Astrocyte (in vitro differentiated cells and primary cell): ENCODE results near the gene TEX13D. TPM values are rescaled to one million over a fixed set of nuclear protein-coding genes. Genes with fewer than 3 reads are reported as not detected.
"Not testable (repeated sequence)": the region's sequence is repeated elsewhere in the genome, so short reads cannot be mapped to it uniquely, and the experiment has no call there.

Experiments used
- DNase-seq: peaks from one replicate; pipeline ENCODE4 v3.0.0-alpha.2; 2010; ENCODE audit warnings: low read depth
- FAIRE-seq: peaks from 2 replicates; lab custom pipeline; 2011; peaks lifted over from hg19 to GRCh38; lab: Jason Lieb, UNC
- H2AFZ ChIP-seq: 2 replicates; pipeline ENCODE4 v1.6.0; 2012; ENCODE audit warnings: low read depth, low read length, inconsistent platforms
- H3K27ac ChIP-seq: 2 replicates; pipeline ENCODE4 v1.5.1; 2011; ENCODE audit warnings: low read depth, low read length, inconsistent platforms
- H3K27me3 ChIP-seq: 2 replicates; pipeline ENCODE4 v1.6.0; 2011; ENCODE audit warnings: low read length, inconsistent platforms; ENCODE audit not compliant: insufficient read depth
- H3K36me3 ChIP-seq: 2 replicates; pipeline ENCODE4 v1.5.1; 2011; ENCODE audit warnings: low read length, inconsistent platforms; ENCODE audit not compliant: insufficient read depth
- H3K4me1 ChIP-seq: 2 replicates; pipeline ENCODE4 v1.5.1; 2011; ENCODE audit warnings: low read length, inconsistent platforms; ENCODE audit not compliant: insufficient read depth
- H3K4me2 ChIP-seq: 2 replicates; pipeline ENCODE4 v1.6.0; 2012; ENCODE audit warnings: low read length, inconsistent platforms
- H3K4me3 ChIP-seq: 2 replicates; pipeline ENCODE4 v1.5.1; 2011; ENCODE audit warnings: low read depth, mild to moderate bottlenecking, low read length, inconsistent platforms; ENCODE audit not compliant: insufficient read depth
- H3K79me2 ChIP-seq: 2 replicates; pipeline ENCODE4 v1.6.0; 2012; ENCODE audit warnings: mild to moderate bottlenecking, low read length, inconsistent platforms; ENCODE audit not compliant: insufficient read depth
- H3K9ac ChIP-seq: 2 replicates; pipeline ENCODE4 v1.6.0; 2012; ENCODE audit warnings: mild to moderate bottlenecking, low read length, inconsistent platforms
- H3K9me3 ChIP-seq: 2 replicates; pipeline ENCODE4 v1.5.1; 2012; ENCODE audit warnings: low read depth, mild to moderate bottlenecking, low read length, inconsistent platforms; ENCODE audit not compliant: insufficient read depth
- H4K20me1 ChIP-seq: 2 replicates; pipeline ENCODE4 v1.6.0; 2012; ENCODE audit warnings: low read length, inconsistent platforms; ENCODE audit not compliant: insufficient read depth
- H3K27ac Mint-ChIP-seq: one replicate; pipeline ENCODE4 v1.8.0; 2021; ENCODE audit warnings: mild to moderate bottlenecking, mixed read lengths; ENCODE audit not compliant: unreplicated experiment
- H3K27me3 Mint-ChIP-seq: one replicate; pipeline ENCODE4 v1.8.0; 2021; ENCODE audit warnings: low read depth, mixed read lengths; ENCODE audit not compliant: unreplicated experiment
- H3K36me3 Mint-ChIP-seq: one replicate; pipeline ENCODE4 v1.8.0; 2021; ENCODE audit warnings: low read depth, mixed read lengths; ENCODE audit not compliant: unreplicated experiment
- H3K4me1 Mint-ChIP-seq: one replicate; pipeline ENCODE4 v1.8.0; 2021; ENCODE audit warnings: low read depth, mixed read lengths; ENCODE audit not compliant: unreplicated experiment
- H3K4me3 Mint-ChIP-seq: one replicate; pipeline ENCODE4 v1.8.0; 2021; ENCODE audit warnings: mild to moderate bottlenecking, moderate library complexity, mixed read lengths; ENCODE audit not compliant: unreplicated experiment
- H3K9me3 Mint-ChIP-seq: one replicate; pipeline ENCODE4 v1.8.0; 2021; ENCODE audit warnings: mild to moderate bottlenecking, mixed read lengths; ENCODE audit not compliant: unreplicated experiment
- EZH2 ChIP-seq: IDR thresholded peaks from 2 replicates; pipeline ENCODE4 v1.6.1; 2012; ENCODE audit warnings: mild to moderate bottlenecking, low read length, inconsistent platforms; ENCODE audit not compliant: insufficient read depth
- total RNA-seq: library from RNA; stranded (reverse); gene quantifications from 2 replicates; pipeline ENCODE4 v1.2.1, GENCODE V29; 2021
- TF ChIP-seq, protein P1 (sequence below): IDR thresholded peaks from 2 replicates; pipeline ENCODE4 v1.5.1; 2011; ENCODE audit warnings: low read depth, mild to moderate bottlenecking, inconsistent platforms, low read length, moderate library complexity; ENCODE audit not compliant: insufficient read depth

The TEX13D gene
- total RNA-seq, 1 donor from 2014 or later: not detected

DNA sequence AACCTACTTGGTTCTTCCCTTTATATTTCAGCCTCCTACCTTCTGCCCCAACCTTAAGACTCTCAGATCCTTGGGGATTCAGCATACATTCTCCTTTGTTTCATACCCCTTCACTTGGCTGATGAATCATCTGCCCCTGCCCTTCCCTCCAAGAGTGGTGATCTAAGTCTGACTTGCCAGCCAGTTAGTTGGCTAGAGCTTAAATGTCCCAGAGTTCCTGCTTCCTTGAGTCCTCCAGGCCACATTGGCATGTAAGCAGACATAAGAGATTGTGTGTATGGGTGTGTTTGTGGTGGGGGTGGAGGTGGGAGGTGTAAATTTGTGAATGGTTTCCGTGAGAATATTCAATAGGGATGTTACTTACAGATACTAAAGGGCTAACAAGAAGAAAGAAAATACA lies 3.7 kb upstream of the TEX13D start:
- no peak overlapping the region for H2AFZ ChIP-seq
- H3K9ac ChIP-seq: no peak overlapping the region
- no peak overlapping the region for H3K4me3 Mint-ChIP-seq
- peaks cover 5% of the 10 kb centered on the region for H3K4me1 Mint-ChIP-seq
- DNase-seq (peak; percentile 2), FAIRE-seq (peak; percentile 9)
- H3K9me3 Mint-ChIP-seq: no peaks in the 10 kb centered on the region
- H3K4me3 ChIP-seq: no peak overlapping the region
- H3K36me3 ChIP-seq: no peaks in the 10 kb centered on the region
- H3K9me3 ChIP-seq: no peaks in the 10 kb centered on the region
- no peak overlapping the region for H3K27ac ChIP-seq
- peak overlapping the region; percentile 58 for H3K27ac Mint-ChIP-seq
- TF ChIP-seq, protein P1, sequence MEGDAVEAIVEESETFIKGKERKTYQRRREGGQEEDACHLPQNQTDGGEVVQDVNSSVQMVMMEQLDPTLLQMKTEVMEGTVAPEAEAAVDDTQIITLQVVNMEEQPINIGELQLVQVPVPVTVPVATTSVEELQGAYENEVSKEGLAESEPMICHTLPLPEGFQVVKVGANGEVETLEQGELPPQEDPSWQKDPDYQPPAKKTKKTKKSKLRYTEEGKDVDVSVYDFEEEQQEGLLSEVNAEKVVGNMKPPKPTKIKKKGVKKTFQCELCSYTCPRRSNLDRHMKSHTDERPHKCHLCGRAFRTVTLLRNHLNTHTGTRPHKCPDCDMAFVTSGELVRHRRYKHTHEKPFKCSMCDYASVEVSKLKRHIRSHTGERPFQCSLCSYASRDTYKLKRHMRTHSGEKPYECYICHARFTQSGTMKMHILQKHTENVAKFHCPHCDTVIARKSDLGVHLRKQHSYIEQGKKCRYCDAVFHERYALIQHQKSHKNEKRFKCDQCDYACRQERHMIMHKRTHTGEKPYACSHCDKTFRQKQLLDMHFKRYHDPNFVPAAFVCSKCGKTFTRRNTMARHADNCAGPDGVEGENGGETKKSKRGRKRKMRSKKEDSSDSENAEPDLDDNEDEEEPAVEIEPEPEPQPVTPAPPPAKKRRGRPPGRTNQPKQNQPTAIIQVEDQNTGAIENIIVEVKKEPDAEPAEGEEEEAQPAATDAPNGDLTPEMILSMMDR: no peak
- TF ChIP-seq EZH2: no peak
- no peak overlapping the region for H3K4me2 ChIP-seq
- H3K79me2 ChIP-seq: no peaks in the 10 kb centered on the region
- no peaks in the 10 kb centered on the region for H4K20me1 ChIP-seq
- H3K27me3 Mint-ChIP-seq: no peaks in the 10 kb centered on the region
- no peaks in the 10 kb centered on the region for H3K27me3 ChIP-seq
- no peaks in the 10 kb centered on the region for H3K4me1 ChIP-seq
- H3K36me3 Mint-ChIP-seq: no peaks in the 10 kb centered on the region

DNA sequence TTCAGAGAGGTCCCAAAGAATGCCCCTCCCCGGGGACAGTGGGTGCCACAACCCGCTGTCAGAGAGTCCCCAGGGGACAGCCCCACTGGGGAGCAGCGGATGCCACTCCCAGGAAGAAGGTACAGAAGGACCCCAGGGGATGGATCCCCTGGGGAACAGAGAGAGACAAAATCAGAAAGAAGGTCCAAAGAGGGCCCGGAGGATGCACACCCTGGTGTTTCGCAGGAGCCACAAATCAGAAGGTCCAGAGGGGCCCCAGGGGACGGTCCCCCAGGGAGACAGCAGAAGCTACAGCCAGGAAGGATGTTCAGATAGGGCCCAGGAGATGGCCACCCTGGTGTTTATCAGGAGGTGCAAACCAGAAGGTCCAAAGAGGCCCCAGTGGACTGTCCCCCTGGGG lies 1.4 kb downstream of the TEX13D start:
- H3K4me2 ChIP-seq: no peak overlapping the region
- no peaks in the 10 kb centered on the region for H3K27me3 Mint-ChIP-seq
- no peak overlapping the region for H3K27ac Mint-ChIP-seq
- no peaks in the 10 kb centered on the region for H3K36me3 ChIP-seq
- H3K9me3 ChIP-seq: no peaks in the 10 kb centered on the region
- H3K27ac ChIP-seq: no peak overlapping the region
- DNase-seq (no peak), FAIRE-seq (no peak)
- H4K20me1 ChIP-seq: no peaks in the 10 kb centered on the region
- H3K36me3 Mint-ChIP-seq: no peaks in the 10 kb centered on the region
- H3K9ac ChIP-seq: no peak overlapping the region
- TF ChIP-seq EZH2: no peak
- TF ChIP-seq, protein P1: no peak
- H2AFZ ChIP-seq: no peak overlapping the region
- H3K27me3 ChIP-seq: no peaks in the 10 kb centered on the region
- H3K4me1 Mint-ChIP-seq: peaks cover 2% of the 10 kb centered on the region
- H3K4me1 ChIP-seq: no peaks in the 10 kb centered on the region
- H3K9me3 Mint-ChIP-seq: no peaks in the 10 kb centered on the region
- H3K4me3 Mint-ChIP-seq: no peak overlapping the region
- no peaks in the 10 kb centered on the region for H3K79me2 ChIP-seq
- H3K4me3 ChIP-seq: no peak overlapping the region

DNA sequence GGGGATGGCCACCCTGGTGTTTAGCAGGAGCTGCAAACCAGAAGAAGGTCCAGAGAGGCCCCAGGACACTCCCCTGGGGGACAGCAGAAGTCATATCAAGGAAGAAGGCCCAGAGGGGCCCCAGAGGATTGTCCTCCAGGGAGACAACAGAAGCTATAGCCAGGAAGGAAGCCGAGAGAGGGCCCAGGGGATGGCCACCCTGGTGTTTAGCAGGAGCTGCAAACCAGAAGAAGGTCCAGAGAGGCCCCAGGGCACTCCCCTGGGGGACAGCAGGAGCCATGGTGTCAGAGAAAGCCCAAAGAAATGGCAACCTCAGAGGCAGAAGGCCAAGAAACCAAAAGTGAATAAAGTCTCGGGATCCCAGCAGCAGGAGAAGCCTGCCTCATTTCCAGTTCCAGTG lies 2.1 kb downstream of the TEX13D start:
- H3K36me3 Mint-ChIP-seq, H3K4me3 Mint-ChIP-seq, H3K9me3 ChIP-seq, FAIRE-seq, DNase-seq, H3K27ac Mint-ChIP-seq, H3K4me1 Mint-ChIP-seq, H4K20me1 ChIP-seq, H3K36me3 ChIP-seq, H3K9me3 Mint-ChIP-seq, H3K4me1 ChIP-seq, H3K27me3 Mint-ChIP-seq, H2AFZ ChIP-seq, H3K27me3 ChIP-seq, H3K9ac ChIP-seq, H3K4me3 ChIP-seq, H3K4me2 ChIP-seq, H3K79me2 ChIP-seq, H3K27ac ChIP-seq: not testable (repeated sequence)
